ENCODE data around the gene WNT3.
"Not testable (repeated sequence)": the region's sequence is repeated elsewhere in the genome, so short reads cannot be mapped to it uniquely, and the experiment has no call there.

The WNT3 gene

GRCh38 chr17:46796956-46797530 lies 21.4 kb downstream of the WNT3 start:
- Histone ChIP-seq H3K4me3 (ENCODE audit: low read length) (no peak overlapping the region), H3K36me3 (ENCODE audit: control insufficient read depth, insufficient read depth, low read length) (no peaks in the 10 kb centered on the region), H3K9ac (ENCODE audit: low read length) (no peak overlapping the region), H3K27ac (ENCODE audit: low read depth, low read length) (no peak overlapping the region), H3K4me1 (ENCODE audit: control insufficient read depth, insufficient read depth, low read length) (no peaks in the 10 kb centered on the region), H3K27me3 (ENCODE audit: control insufficient read depth, insufficient read depth, low read length) (peaks cover 7% of the 10 kb centered on the region)

GRCh38 chr17:46796524-46796923 lies 22.0 kb downstream of the WNT3 start:
- H3K4me1 ChIP-seq (ENCODE audit: control insufficient read depth, insufficient read depth, low read length), result no peaks in the 10 kb centered on the region
- H3K27ac ChIP-seq (ENCODE audit: low read depth, low read length), result no peak overlapping the region
- no peak overlapping the region for H3K9ac ChIP-seq (ENCODE audit: low read length)
- H3K36me3 ChIP-seq (ENCODE audit: control insufficient read depth, insufficient read depth, low read length), result no peaks in the 10 kb centered on the region
- no peak overlapping the region for H3K4me3 ChIP-seq (ENCODE audit: low read length)
- H3K27me3 ChIP-seq (ENCODE audit: control insufficient read depth, insufficient read depth, low read length), result peaks cover 7% of the 10 kb centered on the region

- Histone ChIP-seq H3K9ac (ENCODE audit: low read length) (no peak overlapping the region), H3K4me3 (ENCODE audit: low read length) (no peak overlapping the region), H3K27me3 (ENCODE audit: control insufficient read depth, insufficient read depth, low read length) (peaks cover 9% of the 10 kb centered on the region), H3K36me3 (ENCODE audit: control insufficient read depth, insufficient read depth, low read length) (no peaks in the 10 kb centered on the region), H3K4me1 (ENCODE audit: control insufficient read depth, insufficient read depth, low read length) (no peaks in the 10 kb centered on the region), H3K27ac (ENCODE audit: low read depth, low read length) (no peak overlapping the region)
These were observed 22.4 kb downstream of the WNT3 start for GRCh38 chr17:46796084-46796483.

- H3K4me1 ChIP-seq (ENCODE audit: control insufficient read depth, insufficient read depth, low read length), result no peaks in the 10 kb centered on the region
- H3K4me3 ChIP-seq (ENCODE audit: low read length), result no peak overlapping the region
- peaks cover 9% of the 10 kb centered on the region for H3K27me3 ChIP-seq (ENCODE audit: control insufficient read depth, insufficient read depth, low read length)
- no peak overlapping the region for H3K9ac ChIP-seq (ENCODE audit: low read length)
- no peaks in the 10 kb centered on the region for H3K36me3 ChIP-seq (ENCODE audit: control insufficient read depth, insufficient read depth, low read length)
- H3K27ac ChIP-seq (ENCODE audit: low read depth, low read length), result no peak overlapping the region
These were observed 23.0 kb downstream of the WNT3 start for GRCh38 chr17:46795379-46795952.

GRCh38 chr17:46794318-46794717 lies 24.2 kb downstream of the WNT3 start:
- no peaks in the 10 kb centered on the region for H3K36me3 ChIP-seq (ENCODE audit: control insufficient read depth, insufficient read depth, low read length)
- no peak overlapping the region for H3K27ac ChIP-seq (ENCODE audit: low read depth, low read length)
- peaks cover 9% of the 10 kb centered on the region for H3K27me3 ChIP-seq (ENCODE audit: control insufficient read depth, insufficient read depth, low read length)
- no peak overlapping the region for H3K9ac ChIP-seq (ENCODE audit: low read length)
- H3K4me1 ChIP-seq (ENCODE audit: control insufficient read depth, insufficient read depth, low read length), result no peaks in the 10 kb centered on the region
- H3K4me3 ChIP-seq (ENCODE audit: low read length), result no peak overlapping the region

- H3K27ac ChIP-seq (ENCODE audit: low read depth, low read length), result no peak overlapping the region
- H3K9ac ChIP-seq (ENCODE audit: low read length), result no peak overlapping the region
- H3K36me3 ChIP-seq (ENCODE audit: control insufficient read depth, insufficient read depth, low read length), result no peaks in the 10 kb centered on the region
- H3K4me3 ChIP-seq (ENCODE audit: low read length), result no peak overlapping the region
- H3K4me1 ChIP-seq (ENCODE audit: control insufficient read depth, insufficient read depth, low read length), result no peaks in the 10 kb centered on the region
- peaks cover 9% of the 10 kb centered on the region for H3K27me3 ChIP-seq (ENCODE audit: control insufficient read depth, insufficient read depth, low read length)
These were observed 25.0 kb downstream of the WNT3 start for GRCh38 chr17:46793541-46793940.

- not testable (repeated sequence) for H3K4me1 ChIP-seq (ENCODE audit: control insufficient read depth, insufficient read depth, low read length); H3K4me3 ChIP-seq (ENCODE audit: low read length); H3K27ac ChIP-seq (ENCODE audit: low read depth, low read length); H3K9ac ChIP-seq (ENCODE audit: low read length); H3K27me3 ChIP-seq (ENCODE audit: control insufficient read depth, insufficient read depth, low read length); H3K36me3 ChIP-seq (ENCODE audit: control insufficient read depth, insufficient read depth, low read length)
These were observed 25.5 kb downstream of the WNT3 start for GRCh38 chr17:46793023-46793422.

- H3K4me1 ChIP-seq (ENCODE audit: control insufficient read depth, insufficient read depth, low read length), result no peaks in the 10 kb centered on the region
- H3K27ac ChIP-seq (ENCODE audit: low read depth, low read length), result no peak overlapping the region
- H3K9ac ChIP-seq (ENCODE audit: low read length), result no peak overlapping the region
- H3K4me3 ChIP-seq (ENCODE audit: low read length), result no peak overlapping the region
- H3K36me3 ChIP-seq (ENCODE audit: control insufficient read depth, insufficient read depth, low read length), result no peaks in the 10 kb centered on the region
- H3K27me3 ChIP-seq (ENCODE audit: control insufficient read depth, insufficient read depth, low read length), result peaks cover 9% of the 10 kb centered on the region
These were observed 26.4 kb downstream of the WNT3 start for GRCh38 chr17:46792071-46792470.

- no peak overlapping the region for H3K9ac ChIP-seq (ENCODE audit: low read length)
- H3K36me3 ChIP-seq (ENCODE audit: control insufficient read depth, insufficient read depth, low read length), result no peaks in the 10 kb centered on the region
- no peak overlapping the region for H3K27ac ChIP-seq (ENCODE audit: low read depth, low read length)
- no peaks in the 10 kb centered on the region for H3K4me1 ChIP-seq (ENCODE audit: control insufficient read depth, insufficient read depth, low read length)
- H3K27me3 ChIP-seq (ENCODE audit: control insufficient read depth, insufficient read depth, low read length), result peaks cover 9% of the 10 kb centered on the region
- no peak overlapping the region for H3K4me3 ChIP-seq (ENCODE audit: low read length)
These were observed 27.0 kb downstream of the WNT3 start for GRCh38 chr17:46791531-46791930.

- no peaks in the 10 kb centered on the region for H3K36me3 ChIP-seq (ENCODE audit: control insufficient read depth, insufficient read depth, low read length)
These were observed 28.3 kb downstream of the WNT3 start for GRCh38 chr17:46790216-46790615.

GRCh38 chr17:46789610-46790009 lies 28.9 kb downstream of the WNT3 start:
- H3K27ac ChIP-seq (ENCODE audit: low read depth, low read length), result no peak overlapping the region
- H3K27me3 ChIP-seq (ENCODE audit: control insufficient read depth, insufficient read depth, low read length), result peaks cover 5% of the 10 kb centered on the region
- no peak overlapping the region for H3K4me3 ChIP-seq (ENCODE audit: low read length)
- no peaks in the 10 kb centered on the region for H3K36me3 ChIP-seq (ENCODE audit: control insufficient read depth, insufficient read depth, low read length)
- H3K4me1 ChIP-seq (ENCODE audit: control insufficient read depth, insufficient read depth, low read length), result no peaks in the 10 kb centered on the region
- no peak overlapping the region for H3K9ac ChIP-seq (ENCODE audit: low read length)

More at GRCh38 chr17:46790216-46790615, 28.3 kb downstream of the WNT3 start:
- no peak overlapping the region for H3K27ac ChIP-seq (ENCODE audit: low read depth, low read length)
- no peak overlapping the region for H3K4me3 ChIP-seq (ENCODE audit: low read length)
- no peak overlapping the region for H3K9ac ChIP-seq (ENCODE audit: low read length)
- peaks cover 5% of the 10 kb centered on the region for H3K27me3 ChIP-seq (ENCODE audit: control insufficient read depth, insufficient read depth, low read length)
- H3K4me1 ChIP-seq (ENCODE audit: control insufficient read depth, insufficient read depth, low read length), result no peaks in the 10 kb centered on the region

GRCh38 chr17:46788796-46789195 lies 29.7 kb downstream of the WNT3 start:
- H3K36me3 ChIP-seq (ENCODE audit: control insufficient read depth, insufficient read depth, low read length), result no peaks in the 10 kb centered on the region
- H3K27ac ChIP-seq (ENCODE audit: low read depth, low read length), result no peak overlapping the region
- H3K27me3 ChIP-seq (ENCODE audit: control insufficient read depth, insufficient read depth, low read length), result peaks cover 2% of the 10 kb centered on the region
- no peaks in the 10 kb centered on the region for H3K4me1 ChIP-seq (ENCODE audit: control insufficient read depth, insufficient read depth, low read length)
- H3K9ac ChIP-seq (ENCODE audit: low read length), result no peak overlapping the region
- no peak overlapping the region for H3K4me3 ChIP-seq (ENCODE audit: low read length)

- no peaks in the 10 kb centered on the region for H3K36me3 ChIP-seq (ENCODE audit: control insufficient read depth, insufficient read depth, low read length)
- peaks cover 2% of the 10 kb centered on the region for H3K27me3 ChIP-seq (ENCODE audit: control insufficient read depth, insufficient read depth, low read length)
- no peak overlapping the region for H3K4me3 ChIP-seq (ENCODE audit: low read length)
- H3K27ac ChIP-seq (ENCODE audit: low read depth, low read length), result no peak overlapping the region
- no peaks in the 10 kb centered on the region for H3K4me1 ChIP-seq (ENCODE audit: control insufficient read depth, insufficient read depth, low read length)
- H3K9ac ChIP-seq (ENCODE audit: low read length), result no peak overlapping the region
These were observed 30.2 kb downstream of the WNT3 start for GRCh38 chr17:46788300-46788699.
